Immature natural killer cell (primary cell): ENCODE data around the gene MAPK13. TPM values are rescaled to one million over a fixed set of nuclear protein-coding genes. Genes with fewer than 3 reads are reported as not detected.

ENCODE experiments used
- polyA plus RNA-seq, 3 donors: library from polyadenylated mRNA; unstranded; fragments of 300-500 nt; fragmentation: Illumina TruSeq; gene quantifications; one replicate each; pipeline ENCODE4 v1.2.3, GENCODE V29; 2021

The MAPK13 gene
- polyA plus RNA-seq, 3 donors from 2014 or later = 35.2 to 52.1 (median 38.4) TPM

Other genes starting within 250 kb of the MAPK13 start
- 10 to 100 TPM; 34.4 to 44.7 (median 34.7) TPM for gene SRPK1, start 209.4 kb upstream of the MAPK13 start, polyA plus RNA-seq
- not detected for gene SLC26A8, start 105.9 kb upstream of the MAPK13 start, polyA plus RNA-seq
- gene MAPK14, start 102.7 kb upstream of the MAPK13 start, polyA plus RNA-seq = 10 to 100 TPM; 34.4 to 71.8 (median 44.6) TPM
- gene BRPF3, start 66.2 kb downstream of the MAPK13 start, polyA plus RNA-seq = 10 to 100 TPM in 1 of 3 donors, 1 to 10 TPM in 2; 3.0 to 13.7 (median 4.1) TPM
- not detected for gene PNPLA1, start 139.5 kb downstream of the MAPK13 start, polyA plus RNA-seq
- gene BNIP5, start 206.4 kb downstream of the MAPK13 start, polyA plus RNA-seq = not detected